Panc1 (cell line): Measurements from ENCODE around the gene PER2. TPM values are rescaled to one million over a fixed set of nuclear protein-coding genes. Genes with fewer than 3 reads are reported as not detected.

Experiments used
- ATAC-seq: fragments of 200-7000 bp; cut with Tn5 transposase; 2 replicates; pipeline ENCODE4 v1.9.1; 2020; ENCODE audit warnings: mild to moderate bottlenecking, moderate library complexity
- BruUV-seq: library from RNA; stranded (reverse); fragments of 400-500 nt; replicated peaks from 2 replicates; lab custom pipeline; 2021; lab: Mats Ljungman, UMichigan
- CTCF ChIA-PET: fragments of 300-600 bp; sonication (Branson Sonifier 250); formaldehyde crosslinking; loops from one replicate; lab custom pipeline; 2022; ENCODE audit warnings: antibody characterized with exemption; lab: Charles Lee
- POLR2A ChIA-PET: fragments of 300-600 bp; sonication (Branson Sonifier 250); formaldehyde crosslinking; loops from one replicate; lab custom pipeline; 2022; ENCODE audit warnings: antibody characterized with exemption; lab: Charles Lee
- DNase-seq: peaks from one replicate; pipeline ENCODE4 v3.0.0-alpha.2; 2010; ENCODE audit warnings: low read depth, low spot score
- H3K27ac ChIP-seq: 2 replicates; pipeline ENCODE4 v1.5.1; 2011; ENCODE audit warnings: mild to moderate bottlenecking, low read length, inconsistent platforms
- H3K27me3 ChIP-seq: fragments of 200-500 bp; sonication (Bioruptor generic); 2 replicates; pipeline ENCODE4 v1.6.0; 2014; ENCODE audit warnings: low read length, inconsistent platforms; ENCODE audit not compliant: control insufficient read depth, insufficient read depth
- H3K36me3 ChIP-seq: fragments of 200-500 bp; sonication (Bioruptor generic); 2 replicates; pipeline ENCODE4 v1.5.1; 2014; ENCODE audit warnings: inconsistent platforms, mild to moderate bottlenecking, low read length, moderate library complexity; ENCODE audit not compliant: control insufficient read depth, insufficient read depth
- H3K4me1 ChIP-seq: 2 replicates; pipeline ENCODE4 v1.5.1; 2011; ENCODE audit warnings: inconsistent platforms, mild to moderate bottlenecking, low read length, moderate library complexity; ENCODE audit not compliant: control insufficient read depth, insufficient read depth
- H3K4me3 ChIP-seq, 2 experiments: 2 replicates each; pipeline ENCODE4 v1.5.1; 2011 to 2012; ENCODE audit warnings: low read depth in 2 of 2, low read length in 2 of 2, mild to moderate bottlenecking in 2 of 2, inconsistent platforms in 1 of 2, moderate library complexity in 1 of 2
- H3K9me3 ChIP-seq: fragments of 200-500 bp; sonication (Bioruptor generic); 2 replicates; pipeline ENCODE4 v1.5.1; 2014; ENCODE audit warnings: low read depth, mild to moderate bottlenecking, inconsistent platforms, low read length, moderate library complexity; ENCODE audit not compliant: control insufficient read depth, insufficient read depth
- POLR2AphosphoS5 ChIP-seq: IDR thresholded peaks from 2 replicates; pipeline ENCODE4 v1.6.1; 2012; ENCODE audit warnings: mild to moderate bottlenecking, low read depth, low read length, moderate library complexity
- SIN3A ChIP-seq: IDR thresholded peaks from 2 replicates; pipeline ENCODE4 v1.6.1; 2012; ENCODE audit warnings: low read depth, mild to moderate bottlenecking, low read length, moderate library complexity, borderline replicate concordance; ENCODE audit not compliant: insufficient read depth
- TCF7L2 ChIP-seq: IDR thresholded peaks from 2 replicates; pipeline ENCODE4 v1.6.1; 2011; ENCODE audit warnings: mild to moderate bottlenecking, low read depth, low read length, inconsistent platforms
- in situ Hi-C: cut with HindIII; loops from 2 replicates; pipeline ENCODE4 v1.10.0; 2016; ENCODE audit warnings: low sequenced_read_pairs, low pct_unique_long_range_greater_than_20kb
- intact Hi-C: fragments of 100-400 bp; cut with micrococcal nuclease; formaldehyde crosslinking; loops from one replicate; pipeline ENCODE4 v1.10.0; 2022; ENCODE audit not compliant: unreplicated experiment
- total RNA-seq: library from RNA; stranded (reverse); gene quantifications from one replicate; pipeline ENCODE4 v1.2.1, GENCODE V29; 2021; ENCODE audit not compliant: unreplicated experiment
- TF ChIP-seq, protein P1 (sequence below), 2 experiments: IDR thresholded peaks; 2 replicates each; pipeline ENCODE4 v1.6.1; 2011 to 2012; ENCODE audit warnings: low read depth in 2 of 2, control low read depth in 1 of 2, low read length in 1 of 2, mild to moderate bottlenecking in 1 of 2, moderate library complexity in 1 of 2; ENCODE audit not compliant: insufficient read depth in 1 of 2
- TF ChIP-seq, protein P2 (sequence below): fragments of 450-650 bp; IDR thresholded peaks from 2 replicates; pipeline ENCODE4 v1.5.1; 2017; ENCODE audit warnings: mild to moderate bottlenecking

The PER2 gene
- total RNA-seq, 1 experiment from 2014 or later, result 9.9 TPM

DNA sequence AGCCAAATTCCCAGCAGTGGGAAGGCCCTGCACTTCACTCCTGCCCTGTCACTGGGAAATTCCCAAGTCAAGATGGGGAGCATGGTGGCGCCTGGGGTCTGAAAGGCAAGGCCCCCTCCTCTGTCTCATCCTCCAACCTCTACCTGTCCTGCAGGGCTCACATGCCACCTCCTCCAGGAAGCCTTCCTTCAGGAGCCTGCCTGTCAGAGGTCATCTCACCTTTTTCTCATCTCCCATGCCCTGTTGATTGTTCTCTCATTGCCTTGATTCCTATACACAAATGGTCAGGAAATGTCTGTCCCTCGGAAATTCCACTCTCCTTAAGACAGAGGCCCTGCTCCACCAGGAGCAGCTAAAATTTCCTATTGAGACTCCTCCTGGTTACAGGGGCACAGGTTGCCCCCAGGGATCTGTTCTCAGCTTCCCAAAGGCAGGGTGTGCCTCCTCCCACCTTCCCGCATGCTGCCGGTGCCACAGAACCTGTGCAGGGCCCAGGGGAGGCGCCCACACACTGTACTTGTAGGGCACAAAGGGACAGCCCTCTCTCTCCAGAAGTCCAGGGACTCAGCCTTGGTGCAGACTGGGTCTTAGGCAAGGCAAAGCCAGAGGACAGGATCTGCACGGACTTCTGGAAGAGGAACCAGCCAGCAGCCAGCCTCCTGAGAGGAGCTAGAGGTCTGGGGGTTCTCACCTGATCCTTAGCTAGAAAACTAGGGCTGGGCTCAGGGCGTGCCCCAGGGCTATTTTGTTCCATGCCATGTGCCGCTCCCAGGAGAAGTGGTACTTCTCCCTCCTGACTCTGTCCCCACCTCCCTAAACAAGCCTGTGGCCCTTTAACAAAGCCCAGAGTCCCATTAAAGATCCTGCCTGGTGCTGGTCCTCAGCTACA, 61.5 kb downstream of the PER2 start:
- H3K36me3 ChIP-seq, result no peaks in the 10 kb centered on the region
- ChIA-PET CTCF (no interaction called here), POLR2A (no interaction called here)
- TF ChIP-seq SIN3A, result no peak
- TF ChIP-seq POLR2AphosphoS5, result no peak
- TF ChIP-seq, protein P1, sequence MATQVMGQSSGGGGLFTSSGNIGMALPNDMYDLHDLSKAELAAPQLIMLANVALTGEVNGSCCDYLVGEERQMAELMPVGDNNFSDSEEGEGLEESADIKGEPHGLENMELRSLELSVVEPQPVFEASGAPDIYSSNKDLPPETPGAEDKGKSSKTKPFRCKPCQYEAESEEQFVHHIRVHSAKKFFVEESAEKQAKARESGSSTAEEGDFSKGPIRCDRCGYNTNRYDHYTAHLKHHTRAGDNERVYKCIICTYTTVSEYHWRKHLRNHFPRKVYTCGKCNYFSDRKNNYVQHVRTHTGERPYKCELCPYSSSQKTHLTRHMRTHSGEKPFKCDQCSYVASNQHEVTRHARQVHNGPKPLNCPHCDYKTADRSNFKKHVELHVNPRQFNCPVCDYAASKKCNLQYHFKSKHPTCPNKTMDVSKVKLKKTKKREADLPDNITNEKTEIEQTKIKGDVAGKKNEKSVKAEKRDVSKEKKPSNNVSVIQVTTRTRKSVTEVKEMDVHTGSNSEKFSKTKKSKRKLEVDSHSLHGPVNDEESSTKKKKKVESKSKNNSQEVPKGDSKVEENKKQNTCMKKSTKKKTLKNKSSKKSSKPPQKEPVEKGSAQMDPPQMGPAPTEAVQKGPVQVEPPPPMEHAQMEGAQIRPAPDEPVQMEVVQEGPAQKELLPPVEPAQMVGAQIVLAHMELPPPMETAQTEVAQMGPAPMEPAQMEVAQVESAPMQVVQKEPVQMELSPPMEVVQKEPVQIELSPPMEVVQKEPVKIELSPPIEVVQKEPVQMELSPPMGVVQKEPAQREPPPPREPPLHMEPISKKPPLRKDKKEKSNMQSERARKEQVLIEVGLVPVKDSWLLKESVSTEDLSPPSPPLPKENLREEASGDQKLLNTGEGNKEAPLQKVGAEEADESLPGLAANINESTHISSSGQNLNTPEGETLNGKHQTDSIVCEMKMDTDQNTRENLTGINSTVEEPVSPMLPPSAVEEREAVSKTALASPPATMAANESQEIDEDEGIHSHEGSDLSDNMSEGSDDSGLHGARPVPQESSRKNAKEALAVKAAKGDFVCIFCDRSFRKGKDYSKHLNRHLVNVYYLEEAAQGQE (IDR thresholded peaks at IDR 0.05; ENCODE audit: insufficient read depth in 1 of 2, low read depth in 2 of 2, low read length in 1 of 2), result no peak
- TF ChIP-seq, protein P2, sequence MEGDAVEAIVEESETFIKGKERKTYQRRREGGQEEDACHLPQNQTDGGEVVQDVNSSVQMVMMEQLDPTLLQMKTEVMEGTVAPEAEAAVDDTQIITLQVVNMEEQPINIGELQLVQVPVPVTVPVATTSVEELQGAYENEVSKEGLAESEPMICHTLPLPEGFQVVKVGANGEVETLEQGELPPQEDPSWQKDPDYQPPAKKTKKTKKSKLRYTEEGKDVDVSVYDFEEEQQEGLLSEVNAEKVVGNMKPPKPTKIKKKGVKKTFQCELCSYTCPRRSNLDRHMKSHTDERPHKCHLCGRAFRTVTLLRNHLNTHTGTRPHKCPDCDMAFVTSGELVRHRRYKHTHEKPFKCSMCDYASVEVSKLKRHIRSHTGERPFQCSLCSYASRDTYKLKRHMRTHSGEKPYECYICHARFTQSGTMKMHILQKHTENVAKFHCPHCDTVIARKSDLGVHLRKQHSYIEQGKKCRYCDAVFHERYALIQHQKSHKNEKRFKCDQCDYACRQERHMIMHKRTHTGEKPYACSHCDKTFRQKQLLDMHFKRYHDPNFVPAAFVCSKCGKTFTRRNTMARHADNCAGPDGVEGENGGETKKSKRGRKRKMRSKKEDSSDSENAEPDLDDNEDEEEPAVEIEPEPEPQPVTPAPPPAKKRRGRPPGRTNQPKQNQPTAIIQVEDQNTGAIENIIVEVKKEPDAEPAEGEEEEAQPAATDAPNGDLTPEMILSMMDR, result no peak
- no peak for TF ChIP-seq TCF7L2
- in situ Hi-C loops (no loop called here), intact Hi-C loops (no loop called here)
- BruUV-seq, result no TSS peak
- ATAC-seq (no peak), DNase-seq (no peak)
- H3K27ac ChIP-seq, result no peak overlapping the region
- no peaks in the 10 kb centered on the region for H3K9me3 ChIP-seq
- H3K27me3 ChIP-seq, result no peaks in the 10 kb centered on the region
- peaks cover 3% of the 10 kb centered on the region; the same call in 1 of the 2 replicates for H3K4me1 ChIP-seq
- no peak overlapping the region for H3K4me3 ChIP-seq

DNA sequence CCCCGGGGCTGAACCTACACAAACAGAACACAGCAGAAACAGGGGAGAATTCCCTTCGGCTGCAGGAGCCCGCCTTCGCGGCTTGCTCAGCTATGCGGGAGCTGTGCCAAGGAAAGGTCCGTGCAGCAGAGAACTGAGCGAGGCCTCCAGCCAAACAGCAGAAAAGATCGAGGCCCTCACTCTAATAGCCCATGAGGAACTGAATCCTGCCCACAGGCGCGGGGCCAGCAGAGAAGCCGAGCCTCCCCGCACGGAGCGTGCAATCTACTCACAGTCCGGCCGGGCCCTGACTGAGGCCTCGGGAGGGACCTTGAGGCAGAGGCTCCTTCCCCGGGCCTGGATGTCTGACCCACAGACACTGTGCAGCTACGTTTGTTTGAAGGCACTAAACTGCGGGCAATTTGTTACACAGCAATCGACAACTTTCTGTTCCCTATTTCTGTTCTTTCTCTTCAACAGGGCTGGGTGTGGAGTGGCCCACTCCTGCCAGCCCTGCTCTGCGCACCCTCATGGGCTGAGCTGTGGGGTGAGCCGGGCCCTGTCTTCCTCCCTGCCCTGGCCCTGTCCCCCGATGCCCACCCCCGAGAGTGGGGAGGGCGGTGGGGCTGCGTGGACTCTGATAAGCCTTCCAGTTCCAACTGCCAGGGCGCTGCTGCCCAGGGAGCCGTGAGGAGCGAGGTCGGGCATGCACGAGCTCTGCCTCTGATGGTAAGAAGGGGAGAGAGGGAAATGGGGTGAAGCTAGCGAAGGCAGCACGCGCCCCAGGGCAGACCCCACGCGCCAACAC, 62.3 kb downstream of the PER2 start:
- in situ Hi-C loops, result no loop called here
- DNase-seq (no peak), ATAC-seq (no peak)
- Histone ChIP-seq H3K36me3 (no peaks in the 10 kb centered on the region), H3K27ac (no peak overlapping the region), H3K4me3 (no peak overlapping the region), H3K27me3 (no peaks in the 10 kb centered on the region), H3K4me1 (peaks cover 3% of the 10 kb centered on the region; the same call in 1 of the 2 replicates), H3K9me3 (no peaks in the 10 kb centered on the region)
- POLR2A ChIA-PET, result no interaction called here
- no TSS peak for BruUV-seq
- TF ChIP-seq SIN3A (no peak), POLR2AphosphoS5 (no peak), TCF7L2 (no peak)
- TF ChIP-seq, protein P1 (IDR thresholded peaks at IDR 0.05; ENCODE audit: insufficient read depth in 1 of 2, low read depth in 2 of 2, low read length in 1 of 2), result no peak
- TF ChIP-seq, protein P2, result no peak
- intact Hi-C loops, result no loop called here
- CTCF ChIA-PET, result no interaction called here
